ENCODE measurements around the gene TNFRSF21. TPM values are rescaled to one million over a fixed set of nuclear protein-coding genes. Genes with fewer than 3 reads are reported as not detected.

The TNFRSF21 gene
- total and polyA plus RNA-seq, 2 donors, result 22.8 to 43.2 TPM

- Histone ChIP-seq H3K4me1 (ENCODE audit: insufficient read depth) (no peaks in the 10 kb centered on the region), H3K27ac (ENCODE audit: low read depth) (no peak overlapping the region), H3K36me3 (ENCODE audit: insufficient read depth) (no peaks in the 10 kb centered on the region), H3K4me3 (ENCODE audit: low read depth, low read length) (peak overlapping the region; percentile 8)
- DNase-seq (ENCODE audit: extremely low spot score), result no peak
- 69% methylated on average over 6 of the region's 6 CpGs for WGBS
These were observed 111.7 kb downstream of the TNFRSF21 start for GRCh38 chr6:47197682-47198640.

DNA sequence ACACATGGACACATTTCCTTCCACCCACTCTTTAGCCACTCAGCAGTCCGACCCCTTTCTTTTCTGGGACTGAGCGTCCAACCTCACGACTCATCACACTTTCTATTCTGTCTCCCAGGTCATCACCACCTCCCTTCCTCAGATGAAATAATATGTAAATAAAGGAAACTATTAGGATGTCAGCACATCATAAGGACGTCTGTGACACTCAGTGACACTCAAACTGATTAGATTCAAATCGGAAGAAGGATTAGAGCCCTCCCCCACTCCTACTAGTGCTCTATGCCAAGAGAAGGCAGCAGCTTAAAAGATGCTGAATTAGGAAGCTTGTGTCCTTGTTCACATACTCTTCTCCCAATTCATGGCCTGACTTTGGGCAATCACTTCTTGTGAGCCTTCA, 113.6 kb downstream of the TNFRSF21 start:
- WGBS, result 79% methylated on average over 5 of the region's 5 CpGs
- Histone ChIP-seq H3K4me1 (ENCODE audit: insufficient read depth) (no peaks in the 10 kb centered on the region), H3K27ac (ENCODE audit: low read depth) (no peak overlapping the region), H3K36me3 (ENCODE audit: insufficient read depth) (no peaks in the 10 kb centered on the region), H3K4me3 (ENCODE audit: low read depth, low read length) (no peak overlapping the region)
- DNase-seq (ENCODE audit: extremely low spot score), result no peak

DNA sequence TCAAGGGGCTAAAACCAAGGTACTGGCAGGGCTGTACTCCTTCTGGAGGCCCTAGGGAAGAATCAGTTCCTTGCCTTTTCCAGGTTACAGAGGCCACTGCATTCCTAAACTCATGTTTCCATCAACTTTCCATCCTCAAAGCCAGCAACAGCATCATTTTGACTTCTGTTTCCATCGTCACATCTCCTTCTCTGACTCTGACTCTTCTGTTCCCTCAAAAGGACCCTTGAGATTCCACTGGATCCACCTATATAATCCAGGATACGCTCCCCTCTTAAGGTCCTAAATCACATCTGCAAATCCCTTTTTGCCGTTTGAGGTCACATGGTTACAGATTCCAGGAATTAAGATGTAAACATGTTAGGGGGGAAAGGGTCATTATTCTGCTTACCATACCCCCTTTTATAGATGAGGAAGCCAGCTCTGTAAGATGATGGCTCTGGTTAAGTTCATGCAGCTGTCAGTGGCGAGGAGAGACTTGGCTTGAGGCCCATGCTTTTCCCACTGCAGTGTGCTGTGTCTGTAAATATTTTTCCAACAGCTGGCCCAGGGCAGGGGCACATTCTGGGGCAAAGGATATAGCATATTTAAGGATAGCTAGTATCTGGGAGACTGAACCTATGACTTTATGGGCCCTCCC, 114.6 kb downstream of the TNFRSF21 start:
- 34% methylated on average over 4 of the region's 4 CpGs for WGBS
- H3K4me3 ChIP-seq (ENCODE audit: low read depth, low read length), result no peak overlapping the region

GRCh38 chr6:47188588-47189021, 121.1 kb downstream of the TNFRSF21 start:
- H3K4me1 ChIP-seq (ENCODE audit: insufficient read depth), result peaks cover 2% of the 10 kb centered on the region
- H3K4me3 ChIP-seq (ENCODE audit: low read depth, low read length), result no peak overlapping the region
- H3K36me3 ChIP-seq (ENCODE audit: insufficient read depth), result no peaks in the 10 kb centered on the region
- 91% methylated on average over 1 of the region's 1 CpG for WGBS
- peak; percentile 59 for DNase-seq (ENCODE audit: extremely low spot score)
- H3K27ac ChIP-seq (ENCODE audit: low read depth), result no peak overlapping the region

More for the DNA sequence above, 114.6 kb downstream of the TNFRSF21 start:
- no peak for DNase-seq (ENCODE audit: extremely low spot score)
- no peaks in the 10 kb centered on the region for H3K4me1 ChIP-seq (ENCODE audit: insufficient read depth)
- no peaks in the 10 kb centered on the region for H3K36me3 ChIP-seq (ENCODE audit: insufficient read depth)
- no peak overlapping the region for H3K27ac ChIP-seq (ENCODE audit: low read depth)

DNA sequence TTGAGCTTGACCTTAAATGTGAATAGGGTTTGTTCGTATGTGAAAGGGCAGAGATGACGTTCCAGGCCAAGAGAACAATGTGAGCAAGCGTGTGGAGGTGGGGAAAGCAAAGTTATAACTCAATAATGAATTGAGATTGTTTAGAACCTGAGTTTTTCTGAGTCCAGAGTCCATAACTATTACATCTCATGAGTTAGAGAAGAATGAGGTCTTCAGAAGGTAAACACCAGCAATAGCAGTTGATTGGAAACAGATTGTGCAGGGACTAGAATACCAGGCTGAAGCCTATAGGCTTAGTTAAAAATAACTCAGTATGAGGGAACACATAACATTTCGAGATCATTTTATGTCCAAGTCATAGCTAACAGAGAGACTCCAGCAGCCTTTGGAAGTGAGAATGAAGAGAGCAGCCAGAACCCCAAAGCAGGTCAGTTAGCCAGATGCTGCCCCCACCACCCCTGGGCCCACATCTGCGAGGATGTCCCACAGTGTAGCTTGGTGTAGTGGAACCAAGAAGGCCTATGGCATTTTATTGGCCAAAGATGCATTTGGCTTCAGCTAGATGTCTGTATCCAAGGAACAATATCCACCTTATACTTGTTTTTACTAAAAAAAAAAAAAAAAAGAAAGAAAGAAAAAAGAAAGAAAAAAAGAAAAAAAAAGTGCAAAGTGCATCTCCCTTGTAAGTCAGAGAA, 121.7 kb downstream of the TNFRSF21 start:
- H3K36me3 ChIP-seq (ENCODE audit: insufficient read depth), result no peaks in the 10 kb centered on the region
- peaks cover 2% of the 10 kb centered on the region for H3K4me1 ChIP-seq (ENCODE audit: insufficient read depth)
- no peak for DNase-seq (ENCODE audit: extremely low spot score)
- no peak overlapping the region for H3K4me3 ChIP-seq (ENCODE audit: low read depth, low read length)
- H3K27ac ChIP-seq (ENCODE audit: low read depth), result no peak overlapping the region
- WGBS, result 70% methylated on average over 5 of the region's 5 CpGs

- DNase-seq (ENCODE audit: extremely low spot score), result no peak
- H3K4me1 ChIP-seq (ENCODE audit: insufficient read depth), result peaks cover 2% of the 10 kb centered on the region
- no peaks in the 10 kb centered on the region for H3K36me3 ChIP-seq (ENCODE audit: insufficient read depth)
- H3K27ac ChIP-seq (ENCODE audit: low read depth), result no peak overlapping the region
- 92% methylated on average over 1 of the region's 1 CpG for WGBS
- H3K4me3 ChIP-seq (ENCODE audit: low read depth, low read length), result no peak overlapping the region
These were observed 122.6 kb downstream of the TNFRSF21 start for GRCh38 chr6:47187113-47187512.

GRCh38 chr6:47182291-47182957, 127.3 kb downstream of the TNFRSF21 start:
- no peak for DNase-seq (ENCODE audit: extremely low spot score)
- no peaks in the 10 kb centered on the region for H3K4me1 ChIP-seq (ENCODE audit: insufficient read depth)
- H3K36me3 ChIP-seq (ENCODE audit: insufficient read depth), result no peaks in the 10 kb centered on the region
- peak overlapping the region; percentile 28 for H3K27ac ChIP-seq (ENCODE audit: low read depth)
- H3K4me3 ChIP-seq (ENCODE audit: low read depth, low read length), result no peak overlapping the region
- 79% methylated on average over 6 of the region's 6 CpGs for WGBS

DNA sequence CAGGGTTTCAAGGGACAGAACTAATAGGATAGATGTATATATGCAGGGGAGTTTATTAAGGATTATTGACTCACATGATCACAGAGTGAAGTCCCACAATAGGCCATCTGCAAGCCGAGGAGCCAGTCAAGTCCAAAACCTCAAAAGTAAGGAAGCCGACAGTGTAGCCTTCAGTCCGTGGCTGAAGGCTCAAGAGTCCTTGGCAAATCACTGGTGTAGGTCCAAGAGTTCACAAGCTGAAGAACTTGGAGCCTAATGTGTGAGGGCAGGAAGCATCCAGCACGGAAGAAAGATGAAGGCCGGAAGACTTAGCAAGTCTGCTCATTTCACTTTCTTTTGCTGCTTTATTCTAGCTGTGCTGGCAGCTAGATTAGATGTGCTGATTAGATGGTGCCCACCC, 128.0 kb downstream of the TNFRSF21 start:
- WGBS, result 87% methylated on average over 5 of the region's 5 CpGs
- H3K4me1 ChIP-seq (ENCODE audit: insufficient read depth), result no peaks in the 10 kb centered on the region
- no peak overlapping the region for H3K27ac ChIP-seq (ENCODE audit: low read depth)
- no peak for DNase-seq (ENCODE audit: extremely low spot score)
- no peaks in the 10 kb centered on the region for H3K36me3 ChIP-seq (ENCODE audit: insufficient read depth)
- no peak overlapping the region for H3K4me3 ChIP-seq (ENCODE audit: low read depth, low read length)

Other genes starting within 250 kb of the TNFRSF21 start
- 68.3 TPM for gene CD2AP, start 167.9 kb upstream of the TNFRSF21 start, total RNA-seq
- 10.1 TPM for gene CD2AP, start 167.9 kb upstream of the TNFRSF21 start, polyA plus RNA-seq

All from urinary bladder (tissue), 4 donors.